Thymus (tissue), 11 donors: ENCODE results near the gene HTR7. TPM values are rescaled to one million over a fixed set of nuclear protein-coding genes. Genes with fewer than 3 reads are reported as not detected.

Experiments used
- DNase-seq, 9 donors: peaks; one replicate each; pipeline ENCODE4 v3.0.0-alpha.2; 2013; ENCODE audit warnings: low spot score in 9 of 9, low read depth in 6 of 9, missing footprints in 1 of 9
- H3K27ac ChIP-seq, 2 donors: one replicate each; pipeline ENCODE4 v1.5.1; 2013; ENCODE audit warnings: control low read depth in 1 of 2, low read depth in 1 of 2, low read length in 1 of 2, mild to moderate bottlenecking in 1 of 2, moderate library complexity in 1 of 2
- H3K27me3 ChIP-seq, 2 donors: one replicate each; pipeline ENCODE4 v1.5.1; 2013; ENCODE audit warnings: low read length in 1 of 2; ENCODE audit not compliant: control insufficient read depth in 2 of 2, insufficient read depth in 1 of 2
- H3K36me3 ChIP-seq, 2 donors: one replicate each; pipeline ENCODE4 v1.5.1; 2013; ENCODE audit warnings: low read length in 1 of 2, mild to moderate bottlenecking in 1 of 2, moderate library complexity in 1 of 2; ENCODE audit not compliant: control insufficient read depth in 2 of 2, insufficient read depth in 2 of 2
- H3K4me1 ChIP-seq, 2 donors: one replicate each; pipeline ENCODE4 v1.5.1; 2013; ENCODE audit warnings: low read length in 2 of 2; ENCODE audit not compliant: control insufficient read depth in 2 of 2, insufficient read depth in 2 of 2
- H3K4me3 ChIP-seq, 2 donors: one replicate each; pipeline ENCODE4 v1.5.1; 2013; ENCODE audit warnings: low read length in 2 of 2, control low read depth in 1 of 2, mild to moderate bottlenecking in 1 of 2
- H3K9me3 ChIP-seq, 2 donors: one replicate each; pipeline ENCODE4 v1.5.1; 2013; ENCODE audit warnings: low read length in 1 of 2, mild to moderate bottlenecking in 1 of 2; ENCODE audit not compliant: control insufficient read depth in 2 of 2, insufficient read depth in 1 of 2
- WGBS: extraction: QIAGEN DNeasy Blood & Tissue Kit; methylation state at CpG from one replicate; pipeline ENCODE4 v1.1.7; 2013; 5-methylcytosine and 5-hydroxymethylcytosine counted together
- polyA plus RNA-seq: library from polyadenylated mRNA; stranded (reverse); fragments of 200-250 nt; gene quantifications from one replicate; pipeline ENCODE4 v1.2.3, GENCODE V29; 2013
- total RNA-seq: library from RNA; stranded (reverse); fragments of 120-200 nt; gene quantifications from one replicate; pipeline ENCODE4 v1.2.4, GENCODE V29; 2013
- donor health status: healthy.

Gene HTR7
- total and polyA plus RNA-seq, 2 donors: 0.09 to 0.14 TPM

- H3K4me3 ChIP-seq: no peak overlapping the region
Measured at GRCh38 chr10:90746829-90747228, 111.0 kb downstream of the HTR7 start.

GRCh38 chr10:90745565-90745964, 112.3 kb downstream of the HTR7 start:
- WGBS: 48% methylated on average over 2 of the region's 2 CpGs

More at GRCh38 chr10:90746829-90747228, 111.0 kb downstream of the HTR7 start:
- Histone ChIP-seq H3K36me3 (no peaks in the 10 kb centered on the region), H3K4me1 (no peaks in the 10 kb centered on the region), H3K9me3 (no peaks in the 10 kb centered on the region), H3K27me3 (no peaks in the 10 kb centered on the region), H3K27ac (no peak overlapping the region)
- no peak for DNase-seq
- 97% methylated on average over 3 of the region's 3 CpGs for WGBS

GRCh38 chr10:90743291-90743690, 114.5 kb downstream of the HTR7 start:
- Histone ChIP-seq H3K36me3 (no peaks in the 10 kb centered on the region), H3K27ac (no peak overlapping the region), H3K4me1 (no peaks in the 10 kb centered on the region), H3K4me3 (no peak overlapping the region), H3K27me3 (no peaks in the 10 kb centered on the region), H3K9me3 (no peaks in the 10 kb centered on the region)
- whole genome bisulfite sequencing: 87% methylated on average over 3 of the region's 3 CpGs
- no peak for DNase-seq

More at GRCh38 chr10:90745565-90745964, 112.3 kb downstream of the HTR7 start:
- H3K9me3 ChIP-seq: no peaks in the 10 kb centered on the region
- H3K36me3 ChIP-seq: no peaks in the 10 kb centered on the region
- DNase-seq: no peak
- H3K27me3 ChIP-seq: no peaks in the 10 kb centered on the region
- no peak overlapping the region for H3K27ac ChIP-seq
- no peaks in the 10 kb centered on the region for H3K4me1 ChIP-seq
- no peak overlapping the region for H3K4me3 ChIP-seq

- Histone ChIP-seq H3K27ac (no peak overlapping the region), H3K4me1 (no peaks in the 10 kb centered on the region), H3K27me3 (no peaks in the 10 kb centered on the region), H3K36me3 (no peaks in the 10 kb centered on the region), H3K9me3 (no peaks in the 10 kb centered on the region), H3K4me3 (no peak overlapping the region)
- DNase-seq: no peak
- WGBS: 93% methylated on average over 3 of the region's 3 CpGs
Measured at GRCh38 chr10:90741926-90742565, 115.8 kb downstream of the HTR7 start.

- Histone ChIP-seq H3K27ac (no peak overlapping the region), H3K36me3 (no peaks in the 10 kb centered on the region), H3K27me3 (no peaks in the 10 kb centered on the region), H3K4me1 (no peaks in the 10 kb centered on the region), H3K9me3 (no peaks in the 10 kb centered on the region), H3K4me3 (no peak overlapping the region)
- DNase-seq: no peak
- 97% methylated on average over 2 of the region's 2 CpGs for WGBS
Measured at GRCh38 chr10:90740265-90740664, 117.6 kb downstream of the HTR7 start.

GRCh38 chr10:90738885-90739284, 119.0 kb downstream of the HTR7 start:
- Histone ChIP-seq H3K4me1 (no peaks in the 10 kb centered on the region), H3K27me3 (no peaks in the 10 kb centered on the region), H3K27ac (no peak overlapping the region), H3K36me3 (no peaks in the 10 kb centered on the region), H3K9me3 (no peaks in the 10 kb centered on the region), H3K4me3 (no peak overlapping the region)
- DNase-seq: no peak
- 79% methylated on average over 2 of the region's 2 CpGs for WGBS

- Histone ChIP-seq H3K27ac (no peak overlapping the region), H3K9me3 (no peaks in the 10 kb centered on the region), H3K36me3 (no peaks in the 10 kb centered on the region), H3K4me1 (no peaks in the 10 kb centered on the region), H3K4me3 (no peak overlapping the region), H3K27me3 (no peaks in the 10 kb centered on the region)
- 83% methylated on average over 2 of the region's 2 CpGs for WGBS
- DNase-seq: no peak
Measured at GRCh38 chr10:90734415-90734814, 123.4 kb downstream of the HTR7 start.

GRCh38 chr10:90732581-90732980, 125.3 kb downstream of the HTR7 start:
- no peaks in the 10 kb centered on the region for H3K9me3 ChIP-seq
- no peaks in the 10 kb centered on the region for H3K27me3 ChIP-seq
- H3K36me3 ChIP-seq: no peaks in the 10 kb centered on the region
- 89% methylated on average over 3 of the region's 3 CpGs for WGBS
- no peak overlapping the region for H3K4me3 ChIP-seq
- DNase-seq: no peak
- H3K27ac ChIP-seq: no peak overlapping the region
- H3K4me1 ChIP-seq: peaks cover 0 to 8% of the 10 kb centered on the region in 2 donors

- DNase-seq: peak; percentile 16 to 86 (median 53)
- Histone ChIP-seq H3K4me1 (peaks cover 0 to 14% of the 10 kb centered on the region in 2 donors), H3K36me3 (no peaks in the 10 kb centered on the region), H3K27me3 (no peaks in the 10 kb centered on the region), H3K9me3 (no peaks in the 10 kb centered on the region), H3K4me3 (no peak overlapping the region), H3K27ac (peak overlapping the region in 1 of 2 donors; percentile 64)
- WGBS: 30% methylated on average over 6 of the region's 6 CpGs
Measured at GRCh38 chr10:90723416-90724068, 134.3 kb downstream of the HTR7 start.
